ENCODE measurements around the gene RASGRF2. TPM values are rescaled to one million over a fixed set of nuclear protein-coding genes. Genes with fewer than 3 reads are reported as not detected.

The RASGRF2 gene
- total and polyA plus RNA-seq, 9 of the 15 experiments (the other 6 are each of a cell fraction or from before 2014, with no cell fraction given): 0.01 to 0.22 (median 0.08) TPM; not detected in 2

- in situ Hi-C loops (cut with MboI): no loop called here
- FAIRE-seq: no peak
- 0% methylated on average over 2 of the region's 4 CpGs for WGBS (ENCODE audit: insufficient coverage, low coverage, missing lambda C conversion rate)
Observed at GRCh38 chr5:80934751-80935150, 25.4 kb upstream of the RASGRF2 start.

More at GRCh38 chr5:80934751-80935150, 25.4 kb upstream of the RASGRF2 start:
- H3K4me3 ChIP-seq: no peak overlapping the region
- no peaks in the 10 kb centered on the region for H3K79me2 ChIP-seq (ENCODE audit: control insufficient read depth, insufficient read depth, low read length)
- H2AFZ ChIP-seq (ENCODE audit: low read depth, low read length): no peak overlapping the region
- H3K27me3 ChIP-seq (ENCODE audit: control insufficient read depth in 2 of 2, insufficient read depth in 2 of 2, low read length in 2 of 2): peaks cover 7 to 13% of the 10 kb centered on the region in 2 experiments; a peak in 3 of 5 replicates
- H3K9ac ChIP-seq (ENCODE audit: insufficient read depth in 1 of 2, low read depth in 2 of 2, low read length in 2 of 2): no peak overlapping the region
- intact Hi-C loops (cut with micrococcal nuclease): loop anchor here (10.0 kb wide), 1 partner anchor 250 kb away; no protein-coding TSS in a partner anchor
- BruUV-seq (replicated peaks): no TSS peak
- ATAC-seq (no peak), DNase-seq (ENCODE audit: extremely low read depth in 1 of 4, low spot score in 3 of 4) (no peak)
- H3K4me1 ChIP-seq (replicated peaks in 1 of 2; ENCODE audit: control insufficient read depth in 2 of 2, insufficient read depth in 2 of 2, low read length in 2 of 2): no peaks in the 10 kb centered on the region
- no peak overlapping the region for H3K27ac ChIP-seq (ENCODE audit: extremely low read depth, low read depth, low read length)
- H3K36me3 ChIP-seq (ENCODE audit: control insufficient read depth, insufficient read depth, low read length): no peaks in the 10 kb centered on the region
- H3K9me1 ChIP-seq (ENCODE audit: control insufficient read depth, insufficient read depth, low read length): no peaks in the 10 kb centered on the region
- CTCF ChIA-PET (ENCODE audit: low intra/inter-chr PET ratio): no interaction called here
- no peak overlapping the region for H3K4me2 ChIP-seq (ENCODE audit: insufficient read depth, low read length)
- TF ChIP-seq KLF10 (CRISPR knock-in tag; IDR thresholded peaks at IDR 0.05) (no peak), CTCF (IDR thresholded peaks at IDR 0.05 in 2 of 3, conservative IDR thresholded peaks at IDR 0.05 in 1 of 3; ENCODE audit: insufficient read depth in 2 of 3, low read depth in 1 of 3, low read length in 3 of 3) (peak in 1 of 3 experiments; percentile 13; a peak in 1 of 6 replicates)
- POLR2A ChIA-PET: no interaction called here
- no peaks in the 10 kb centered on the region for H4K20me1 ChIP-seq (replicated peaks; ENCODE audit: control insufficient read depth, insufficient read depth, low read length)
- H3K9me3 ChIP-seq (replicated peaks; ENCODE audit: control insufficient read depth, insufficient read depth, low read depth, low read length): no peaks in the 10 kb centered on the region

Measured in K562 (cell line).